H1 (cell line): ENCODE data around the gene RER1. TPM values are rescaled to one million over a fixed set of nuclear protein-coding genes. Genes with fewer than 3 reads are reported as not detected.

ENCODE experiments used
- CTCF ChIA-PET: fragments of 300-600 bp; sonication (Branson Sonifier 250); formaldehyde crosslinking; loops from one replicate; lab custom pipeline; 2021; ENCODE audit not compliant: partially characterized antibody; lab: Charles Lee
- POLR2A ChIA-PET: fragments of 300-600 bp; sonication (Branson Sonifier 250); formaldehyde crosslinking; loops from one replicate; lab custom pipeline; 2021; ENCODE audit warnings: inconsistent platforms; ENCODE audit not compliant: partially characterized antibody; lab: Charles Lee
- DNase-seq, 2 experiments: peaks; one replicate each; pipeline versions ENCODE4 v3.0.0 to v3.0.0-alpha.2; 2010 to 2022; ENCODE audit warnings: low spot score in 2 of 2, low read depth in 1 of 2, mixed read lengths in 1 of 2
- FAIRE-seq: peaks from 2 replicates; lab custom pipeline; 2011; peaks lifted over from hg19 to GRCh38; lab: Jason Lieb, UNC
- H2AFZ ChIP-seq: 2 replicates; pipeline ENCODE4 v1.8.1; 2012; ENCODE audit warnings: low read length, inconsistent platforms
- H2AK5ac ChIP-seq: 2 replicates; pipeline ENCODE4 v1.6.1; 2013; ENCODE audit warnings: low read depth, low read length
- H2BK120ac ChIP-seq: replicated peaks from 2 replicates; pipeline ENCODE3; 2013; ENCODE audit warnings: low read depth, low read length, inconsistent platforms
- H2BK12ac ChIP-seq: 2 replicates; pipeline ENCODE4 v1.6.1; 2013; ENCODE audit warnings: low read depth, low read length
- H2BK15ac ChIP-seq: 2 replicates; pipeline ENCODE4 v1.6.1; 2013; ENCODE audit warnings: low read length
- H2BK20ac ChIP-seq: 2 replicates; pipeline ENCODE4 v1.6.1; 2013; ENCODE audit warnings: low read length
- H2BK5ac ChIP-seq: 2 replicates; pipeline ENCODE4 v1.6.1; 2013; ENCODE audit warnings: low read depth, low read length
- H3K14ac ChIP-seq: 2 replicates; pipeline ENCODE4 v1.6.1; 2013; ENCODE audit warnings: inconsistent platforms; ENCODE audit not compliant: insufficient read length
- H3K18ac ChIP-seq: 2 replicates; pipeline ENCODE4 v1.6.1; 2013; ENCODE audit warnings: low read length; ENCODE audit errors: extremely low read depth
- H3K23ac ChIP-seq: 2 replicates; pipeline ENCODE4 v1.6.1; 2013; ENCODE audit warnings: inconsistent platforms; ENCODE audit not compliant: insufficient read length
- H3K23me2 ChIP-seq: 2 replicates; pipeline ENCODE4 v1.6.1; 2013; ENCODE audit warnings: low read depth, low read length
- H3K27ac ChIP-seq: 2 replicates; pipeline ENCODE4 v1.6.1; 2011; ENCODE audit warnings: low read depth, low read length, inconsistent platforms
- H3K27me3 ChIP-seq, 4 experiments: replicated peaks in 1 of 4; 1 replicate in 1 of 4; 2 replicates in 3 of 4; pipeline versions ENCODE4 v1.6.1 to v1.8.1; 2011 to 2013; ENCODE audit warnings: low read length in 3 of 4, mild to moderate bottlenecking in 3 of 4, inconsistent platforms in 2 of 4, mixed read lengths in 2 of 4, moderate library complexity in 1 of 4; ENCODE audit not compliant: control insufficient read depth in 3 of 4, insufficient read depth in 3 of 4; ENCODE audit errors: extremely low read depth in 1 of 4
- H3K36me3 ChIP-seq, 4 experiments: 2 replicates each; pipeline versions ENCODE4 v1.6.1 to v1.8.1; 2011 to 2013; ENCODE audit warnings: mild to moderate bottlenecking in 4 of 4, low read length in 3 of 4, moderate library complexity in 2 of 4, control low read depth in 1 of 4, inconsistent platforms in 1 of 4; ENCODE audit not compliant: insufficient read depth in 4 of 4, control insufficient read depth in 2 of 4
- H3K4ac ChIP-seq: replicated peaks from 2 replicates; pipeline ENCODE3; 2013; ENCODE audit warnings: low read length, low read depth, mixed read lengths, inconsistent platforms; ENCODE audit not compliant: insufficient read length
- H3K4me1 ChIP-seq, 4 experiments: replicated peaks in 1 of 4; 1 replicate in 1 of 4; 2 replicates in 3 of 4; pipeline versions ENCODE4 v1.6.1 to v1.8.1; 2011 to 2013; ENCODE audit warnings: low read length in 3 of 4, inconsistent platforms in 2 of 4, mixed read lengths in 1 of 4; ENCODE audit not compliant: insufficient read depth in 4 of 4, control insufficient read depth in 3 of 4
- H3K4me2 ChIP-seq, 2 experiments: 2 replicates each; pipeline versions ENCODE4 v1.6.1 to v1.8.1; 2011 to 2013; ENCODE audit warnings: low read depth in 2 of 2, low read length in 2 of 2, control low read depth in 1 of 2, inconsistent platforms in 1 of 2, mild to moderate bottlenecking in 1 of 2; ENCODE audit not compliant: insufficient read depth in 1 of 2
- H3K4me3 ChIP-seq, 4 experiments: fragments of 200-600, 300-600 bp in 1 of 4; sonication (generic), shearing (Covaris generic), sonication (Bioruptor Twin) in 1 of 4; 2 replicates each; pipeline versions ENCODE4 v1.5.1 to v1.8.1; 2011 to 2016; ENCODE audit warnings: low read length in 4 of 4, low read depth in 3 of 4, control low read depth in 2 of 4, inconsistent platforms in 2 of 4, mild to moderate bottlenecking in 2 of 4, mixed read lengths in 1 of 4, moderate library complexity in 1 of 4; ENCODE audit not compliant: insufficient read depth in 2 of 4; ENCODE audit errors: extremely low read depth in 1 of 4
- H3K56ac ChIP-seq: replicated peaks from 2 replicates; pipeline ENCODE3; 2013; ENCODE audit warnings: low read depth, mild to moderate bottlenecking, mixed read lengths, low read length, inconsistent platforms; ENCODE audit not compliant: insufficient read length
- H3K79me1 ChIP-seq: 2 replicates; pipeline ENCODE4 v1.6.1; 2013; ENCODE audit warnings: low read depth, low read length, control low read depth
- H3K79me2 ChIP-seq, 2 experiments: 2 replicates each; pipeline versions ENCODE4 v1.6.1 to v1.8.1; 2012 to 2013; ENCODE audit warnings: low read length in 2 of 2, mild to moderate bottlenecking in 2 of 2, inconsistent platforms in 1 of 2; ENCODE audit not compliant: insufficient read depth in 2 of 2, control insufficient read depth in 1 of 2
- H3K9ac ChIP-seq, 4 experiments: replicated peaks in 1 of 4; 1 replicate in 1 of 4; 2 replicates in 3 of 4; pipeline versions ENCODE4 v1.6.1 to v1.8.1; 2011 to 2013; ENCODE audit warnings: low read depth in 3 of 4, low read length in 3 of 4, control low read depth in 2 of 4, mild to moderate bottlenecking in 2 of 4, moderate library complexity in 2 of 4, inconsistent platforms in 1 of 4; ENCODE audit errors: extremely low read depth in 1 of 4
- H3K9me3 ChIP-seq, 2 experiments: 2 replicates each; pipeline versions ENCODE4 v1.6.1 to v1.8.1; 2012 to 2013; ENCODE audit warnings: mild to moderate bottlenecking in 2 of 2, moderate library complexity in 2 of 2, control low read depth in 1 of 2, inconsistent platforms in 1 of 2, low read depth in 1 of 2, low read length in 1 of 2, mixed read lengths in 1 of 2; ENCODE audit not compliant: insufficient read depth in 2 of 2
- H4K20me1 ChIP-seq, 2 experiments: replicated peaks in 1 of 2; 2 replicates each; pipeline versions ENCODE3 to v1.8.1; 2011 to 2013; ENCODE audit warnings: inconsistent platforms in 2 of 2, low read length in 2 of 2, mild to moderate bottlenecking in 1 of 2; ENCODE audit not compliant: insufficient read depth in 2 of 2, control insufficient read depth in 1 of 2
- H4K5ac ChIP-seq: 2 replicates; pipeline ENCODE4 v1.6.1; 2013; ENCODE audit warnings: low read length, low read depth, mixed read lengths, inconsistent platforms; ENCODE audit not compliant: insufficient read length
- H4K8ac ChIP-seq: 2 replicates; pipeline ENCODE4 v1.8.0; 2013; ENCODE audit warnings: mild to moderate bottlenecking, moderate library complexity, low read length, inconsistent platforms; ENCODE audit not compliant: insufficient read depth; ENCODE audit errors: extremely low read depth
- H4K91ac ChIP-seq: replicated peaks from 2 replicates; pipeline ENCODE3; 2013; ENCODE audit warnings: low read length, mixed read lengths, inconsistent platforms; ENCODE audit not compliant: insufficient read length
- ATF2 ChIP-seq: IDR thresholded peaks from 2 replicates; pipeline ENCODE4 v1.6.1; 2012; ENCODE audit warnings: low read length, inconsistent platforms
- CBX5 ChIP-seq: fragments of 300-800, 300-1000 bp; sonication (generic); IDR thresholded peaks from 2 replicates; pipeline ENCODE4 v1.7.1; 2016; ENCODE audit warnings: antibody characterized with exemption, low read length, low read depth
- CBX8 ChIP-seq: fragments of 300-800, 300-1000 bp; sonication (generic); IDR thresholded peaks from 2 replicates; pipeline ENCODE4 v1.7.1; 2016; ENCODE audit warnings: low read depth, low read length, borderline replicate concordance
- KDM4A ChIP-seq: IDR thresholded peaks from one replicate; pipeline ENCODE4 v1.7.1; 2012; ENCODE audit warnings: low read depth, mild to moderate bottlenecking, moderate library complexity, low read length, inconsistent platforms; ENCODE audit not compliant: severe bottlenecking
- KDM5A ChIP-seq: fragments of 200-600 bp; IDR thresholded peaks from 2 replicates; pipeline ENCODE4 v1.7.1; 2012; ENCODE audit warnings: mild to moderate bottlenecking, low read length, inconsistent platforms, mixed read lengths
- PHF8 ChIP-seq: fragments of 200-600 bp; sonication (generic); conservative IDR thresholded peaks from 2 replicates; pipeline ENCODE4 v1.7.1; 2012; ENCODE audit warnings: low read depth, mild to moderate bottlenecking, inconsistent platforms, low read length, moderate library complexity
- SIX5 ChIP-seq: IDR thresholded peaks from 2 replicates; pipeline ENCODE4 v1.6.1; 2011; ENCODE audit warnings: mild to moderate bottlenecking, low read depth, low read length
- SP1 ChIP-seq: IDR thresholded peaks from 2 replicates; pipeline ENCODE4 v1.6.1; 2011; ENCODE audit warnings: low read depth, low read length
- SP2 ChIP-seq: IDR thresholded peaks from 2 replicates; pipeline ENCODE4 v1.6.1; 2012; ENCODE audit warnings: mild to moderate bottlenecking, low read length, inconsistent platforms
- SRF ChIP-seq: IDR thresholded peaks from 2 replicates; pipeline ENCODE4 v1.6.1; 2011; ENCODE audit warnings: mild to moderate bottlenecking, low read depth, low read length, moderate library complexity
- SUZ12 ChIP-seq: fragments of 200-600 bp; sonication (generic); IDR thresholded peaks from 2 replicates; pipeline ENCODE4 v1.6.1; 2012; ENCODE audit warnings: mild to moderate bottlenecking, inconsistent platforms, low read length, moderate library complexity, mixed read lengths
- TEAD4 ChIP-seq: IDR thresholded peaks from 2 replicates; pipeline ENCODE4 v1.6.1; 2012; ENCODE audit warnings: low read depth, low read length, inconsistent platforms, mixed read lengths
- WGBS, 2 experiments: shearing (Covaris generic) in 1 of 2; methylation state at CpG; one replicate each; pipeline versions ENCODE4 v1.1.6 to v1.1.7; 2013 to 2015; ENCODE audit warnings: low lambda C conversion rate in 2 of 2, mixed read lengths in 2 of 2, inconsistent platforms in 1 of 2, low coverage in 1 of 2, missing lambda C conversion rate in 1 of 2; ENCODE audit not compliant: insufficient replicate concordance in 2 of 2, insufficient coverage in 1 of 2, insufficient read length in 1 of 2; ENCODE audit errors: extremely low coverage in 1 of 2, missing lambda C conversion rate in 1 of 2; 5-methylcytosine and 5-hydroxymethylcytosine counted together
- polyA plus RNA-seq, 7 experiments: library from polyadenylated mRNA; depleted of rRNA in 3 of 7; stranded (reverse) in 5 of 7; unstranded in 2 of 7; fragments of >200 nt in 5 of 7; fragments of 200-250 nt in 2 of 7; gene quantifications; 1 replicate in 5 of 7; 2 replicates in 1 of 7; 4 replicates in 1 of 7; pipeline versions ENCODE4 v1.2.1 to v1.2.3, GENCODE V29; 2011 to 2013; ENCODE audit warnings: missing spikeins in 2 of 7, mixed read lengths in 2 of 7
- total RNA-seq: library from RNA; stranded (reverse); fragmentation: NEBNext Ultra II Directional; extraction: Animal tissue kit (Norgen Biotek cat#: 25700); gene quantifications from 2 replicates; pipeline ENCODE4 v1.2.1, GENCODE V29; 2021

RER1 gene
- total and polyA plus RNA-seq, 2 of the 8 experiments (the other 6 are each of a cell fraction or from before 2014, with no cell fraction given) = 102 to 134 TPM

GRCh38 chr1:2377751-2378440 is 13.7 kb upstream of the RER1 start:
- no peak overlapping the region for H3K18ac ChIP-seq
- H4K91ac ChIP-seq = no peak overlapping the region
- no peak overlapping the region for H2BK5ac ChIP-seq
- no peak overlapping the region for H3K27ac ChIP-seq
- H3K9me3 ChIP-seq = no peaks in the 10 kb centered on the region
- DNase-seq = no peak
- no peak overlapping the region for H3K23ac ChIP-seq
- FAIRE-seq = no peak
- no peak overlapping the region for H3K4ac ChIP-seq
- H3K79me1 ChIP-seq = no peaks in the 10 kb centered on the region
- H3K36me3 ChIP-seq = no peaks in the 10 kb centered on the region
- ChIA-PET POLR2A (interaction anchor here (5.0 kb wide), 1 partner anchor 183 kb away, joined by 16 read pairs; the partner anchor contains the start of gene FAAP20), CTCF (interaction anchor here (0.7 to 2.5 kb wide), 8 partner anchors 27 to 202 kb away, joined by 3 to 9 read pairs (median 5); partner anchors contain the start of gene FAAP20)
- H4K5ac ChIP-seq = no peak overlapping the region
- H3K4me3 ChIP-seq = no peak overlapping the region
- H3K79me2 ChIP-seq = no peaks in the 10 kb centered on the region
- peaks cover 0 to 2% (median under 1%) of the 10 kb centered on the region in 4 experiments; a peak in 3 of 7 replicates for H3K4me1 ChIP-seq
- peak overlapping the region; percentile 78 for H4K8ac ChIP-seq
- H2BK20ac ChIP-seq = no peak overlapping the region
- H2AFZ ChIP-seq = no peak overlapping the region
- no peaks in the 10 kb centered on the region for H3K23me2 ChIP-seq
- H3K9ac ChIP-seq = no peak overlapping the region
- no peak overlapping the region for H2BK15ac ChIP-seq
- no peaks in the 10 kb centered on the region for H4K20me1 ChIP-seq
- no peak overlapping the region for H2BK120ac ChIP-seq
- H2AK5ac ChIP-seq = no peak overlapping the region
- no peak overlapping the region for H2BK12ac ChIP-seq
- no peak overlapping the region for H3K4me2 ChIP-seq
- 89% methylated on average over 16 of the region's 16 CpGs; no CpG with 5 or more reads in 1 of the 2 experiments for WGBS, 2 experiments
- no peaks in the 10 kb centered on the region for H3K27me3 ChIP-seq
- no peak overlapping the region for H3K56ac ChIP-seq
- H3K14ac ChIP-seq = no peak overlapping the region
- TF ChIP-seq CBX5 (no peak), SP1 (no peak), TEAD4 (no peak), SIX5 (no peak), ATF2 (no peak), KDM5A (no peak), SRF (no peak), SP2 (no peak), SUZ12 (no peak), PHF8 (no peak), KDM4A (no peak), CBX8 (no peak)
